ENCODE results near the gene WWC2. TPM values are rescaled to one million over a fixed set of nuclear protein-coding genes. Genes with fewer than 3 reads are reported as not detected.
"Not testable (repeated sequence)": the region's sequence is repeated elsewhere in the genome, so short reads cannot be mapped to it uniquely, and the experiment has no call there.

Gene WWC2
- total and polyA plus RNA-seq, 9 donors: 9.4 to 43.0 (median 32.5) TPM

DNA sequence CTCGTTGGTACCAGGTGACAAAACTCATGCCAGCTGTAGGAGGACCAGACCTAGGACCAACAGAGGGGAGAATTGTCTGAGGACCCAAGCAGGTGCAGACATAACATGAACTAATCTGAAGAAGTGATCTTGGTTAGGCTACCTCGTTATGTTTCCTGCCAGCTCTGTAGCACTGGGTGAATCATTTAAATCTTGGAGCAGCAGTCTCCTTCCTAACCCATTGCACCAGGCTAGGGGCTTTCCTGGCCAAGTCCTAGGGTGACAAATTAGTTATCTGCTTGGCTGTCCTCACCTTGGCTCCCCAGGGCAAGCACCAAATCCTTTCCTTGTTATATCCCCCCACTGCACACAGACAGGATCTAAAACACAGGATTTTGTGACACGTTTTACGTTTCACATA is 87.8 kb downstream of the WWC2 start:
- no peaks in the 10 kb centered on the region for H3K9me3 ChIP-seq
- no peak for DNase-seq
- TF ChIP-seq EP300 (IDR thresholded peaks at IDR 0.05): no peak
- no peak for TF ChIP-seq POLR2A (IDR thresholded peaks at IDR 0.05)
- TF ChIP-seq, protein P1, sequence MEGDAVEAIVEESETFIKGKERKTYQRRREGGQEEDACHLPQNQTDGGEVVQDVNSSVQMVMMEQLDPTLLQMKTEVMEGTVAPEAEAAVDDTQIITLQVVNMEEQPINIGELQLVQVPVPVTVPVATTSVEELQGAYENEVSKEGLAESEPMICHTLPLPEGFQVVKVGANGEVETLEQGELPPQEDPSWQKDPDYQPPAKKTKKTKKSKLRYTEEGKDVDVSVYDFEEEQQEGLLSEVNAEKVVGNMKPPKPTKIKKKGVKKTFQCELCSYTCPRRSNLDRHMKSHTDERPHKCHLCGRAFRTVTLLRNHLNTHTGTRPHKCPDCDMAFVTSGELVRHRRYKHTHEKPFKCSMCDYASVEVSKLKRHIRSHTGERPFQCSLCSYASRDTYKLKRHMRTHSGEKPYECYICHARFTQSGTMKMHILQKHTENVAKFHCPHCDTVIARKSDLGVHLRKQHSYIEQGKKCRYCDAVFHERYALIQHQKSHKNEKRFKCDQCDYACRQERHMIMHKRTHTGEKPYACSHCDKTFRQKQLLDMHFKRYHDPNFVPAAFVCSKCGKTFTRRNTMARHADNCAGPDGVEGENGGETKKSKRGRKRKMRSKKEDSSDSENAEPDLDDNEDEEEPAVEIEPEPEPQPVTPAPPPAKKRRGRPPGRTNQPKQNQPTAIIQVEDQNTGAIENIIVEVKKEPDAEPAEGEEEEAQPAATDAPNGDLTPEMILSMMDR (IDR thresholded peaks at IDR 0.05): no peak
- H3K27ac ChIP-seq: no peak overlapping the region
- H3K4me3 ChIP-seq: no peak overlapping the region
- no peaks in the 10 kb centered on the region for H3K36me3 ChIP-seq
- intact Hi-C loops (cut with DNase I): no loop called here
- 89 to 92% (median 91%) methylated on average over 4 of the region's 4 CpGs for WGBS, 3 donors
- peaks cover 3% of the 10 kb centered on the region for H3K4me1 ChIP-seq (ENCODE audit: insufficient read depth)
- H3K27me3 ChIP-seq: no peaks in the 10 kb centered on the region

DNA sequence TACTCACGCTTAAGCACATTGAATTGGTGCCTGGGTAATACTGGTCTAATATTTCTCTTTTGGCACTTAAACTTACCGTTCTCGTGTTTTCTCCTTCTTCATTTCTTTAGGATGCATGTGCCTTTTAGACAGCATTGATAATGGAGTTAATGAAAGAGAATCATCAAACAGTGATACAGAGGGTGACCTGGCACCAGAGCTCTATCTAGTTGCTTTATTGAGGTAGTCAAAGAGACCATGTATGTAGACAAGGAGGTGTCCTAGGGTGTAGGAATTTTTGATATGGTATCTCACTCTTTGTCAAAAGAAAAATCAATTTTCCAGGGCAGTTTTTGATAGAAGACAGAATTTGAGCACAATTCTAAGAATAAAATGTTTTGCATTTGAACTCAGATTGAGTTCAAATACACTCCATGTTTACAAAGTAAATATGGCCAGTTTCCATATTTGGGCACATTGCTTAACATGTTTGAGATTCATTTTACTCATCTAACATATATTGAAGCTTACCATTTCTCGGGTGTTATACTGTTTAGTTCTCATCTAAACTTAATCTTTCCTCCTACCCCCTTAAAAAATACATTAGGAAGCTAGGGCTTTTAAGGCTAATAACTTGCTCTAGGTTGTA is 92.0 kb downstream of the WWC2 start:
- Histone ChIP-seq H3K9me3 (no peaks in the 10 kb centered on the region), H3K4me3 (no peak overlapping the region), H3K27ac (no peak overlapping the region), H3K4me1 (ENCODE audit: insufficient read depth) (peaks cover 2% of the 10 kb centered on the region), H3K36me3 (no peaks in the 10 kb centered on the region), H3K27me3 (no peaks in the 10 kb centered on the region)
- DNase-seq: no peak
- WGBS, 3 donors: 68 to 82% (median 68%) methylated on average over 4 of the region's 4 CpGs
- intact Hi-C loops (cut with DNase I): no loop called here
- TF ChIP-seq EP300 (IDR thresholded peaks at IDR 0.05) (no peak), POLR2A (IDR thresholded peaks at IDR 0.05) (no peak)
- TF ChIP-seq, protein P1 (IDR thresholded peaks at IDR 0.05): no peak

DNA sequence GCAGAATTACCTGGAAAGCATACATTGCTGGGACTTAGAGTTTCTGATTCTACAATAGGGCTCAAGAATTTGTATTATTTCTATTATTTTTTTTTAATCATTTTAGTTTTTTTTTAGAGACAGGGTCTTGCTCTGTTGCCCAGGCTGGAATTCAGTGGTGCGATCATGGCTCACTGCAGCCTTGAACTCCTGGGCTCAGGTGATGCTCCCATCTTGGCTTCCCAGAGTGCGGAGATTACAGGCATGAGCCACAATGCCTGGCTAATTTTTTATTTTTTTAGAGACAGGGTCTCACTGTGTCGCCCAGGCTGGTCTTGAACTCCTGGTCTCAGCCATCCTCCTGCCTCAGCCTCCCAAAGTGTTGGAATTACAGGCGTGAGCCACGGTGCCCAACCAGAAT is 92.6 kb downstream of the WWC2 start:
- no peaks in the 10 kb centered on the region for H3K9me3 ChIP-seq
- TF ChIP-seq POLR2A (IDR thresholded peaks at IDR 0.05) (no peak), EP300 (IDR thresholded peaks at IDR 0.05) (no peak)
- TF ChIP-seq, protein P1 (IDR thresholded peaks at IDR 0.05): no peak
- no peak overlapping the region for H3K4me3 ChIP-seq
- DNase-seq: no peak
- H3K4me1 ChIP-seq (ENCODE audit: insufficient read depth): peaks cover 2% of the 10 kb centered on the region
- intact Hi-C loops (cut with DNase I): no loop called here
- H3K27me3 ChIP-seq: no peaks in the 10 kb centered on the region
- H3K27ac ChIP-seq: no peak overlapping the region
- 95 to 97% (median 96%) methylated on average over 5 of the region's 5 CpGs for WGBS, 3 donors
- H3K36me3 ChIP-seq: no peaks in the 10 kb centered on the region

DNA sequence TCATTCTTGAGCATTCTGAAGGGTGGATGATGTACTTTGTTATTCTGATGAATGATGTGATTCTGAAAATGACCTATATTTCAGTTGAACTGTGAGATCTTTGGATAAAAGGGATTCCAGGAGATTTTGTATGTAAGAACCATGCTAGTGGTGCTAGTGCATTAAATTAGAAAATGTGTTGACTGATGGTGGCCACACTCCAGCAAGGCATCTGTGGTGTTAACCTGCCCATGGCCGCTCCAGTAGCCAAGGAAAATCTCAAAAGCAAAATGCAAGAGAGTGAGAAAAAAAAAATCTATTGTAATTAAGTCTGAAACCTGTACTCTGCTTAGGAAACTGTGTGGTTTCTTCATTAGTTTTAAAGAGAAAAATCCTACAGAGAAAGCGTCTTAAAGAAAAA is 93.5 kb downstream of the WWC2 start:
- intact Hi-C loops (cut with DNase I): no loop called here
- no peaks in the 10 kb centered on the region for H3K27me3 ChIP-seq
- H3K4me3 ChIP-seq: no peak overlapping the region
- no peak overlapping the region for H3K27ac ChIP-seq
- H3K36me3 ChIP-seq: no peaks in the 10 kb centered on the region
- peaks cover 2% of the 10 kb centered on the region for H3K4me1 ChIP-seq (ENCODE audit: insufficient read depth)
- WGBS, 3 donors: 95 to 98% (median 96%) methylated on average over 2 of the region's 2 CpGs
- TF ChIP-seq EP300 (IDR thresholded peaks at IDR 0.05): no peak
- TF ChIP-seq POLR2A (IDR thresholded peaks at IDR 0.05): no peak
- TF ChIP-seq, protein P1 (IDR thresholded peaks at IDR 0.05): no peak
- H3K9me3 ChIP-seq: no peaks in the 10 kb centered on the region
- DNase-seq: no peak

DNA sequence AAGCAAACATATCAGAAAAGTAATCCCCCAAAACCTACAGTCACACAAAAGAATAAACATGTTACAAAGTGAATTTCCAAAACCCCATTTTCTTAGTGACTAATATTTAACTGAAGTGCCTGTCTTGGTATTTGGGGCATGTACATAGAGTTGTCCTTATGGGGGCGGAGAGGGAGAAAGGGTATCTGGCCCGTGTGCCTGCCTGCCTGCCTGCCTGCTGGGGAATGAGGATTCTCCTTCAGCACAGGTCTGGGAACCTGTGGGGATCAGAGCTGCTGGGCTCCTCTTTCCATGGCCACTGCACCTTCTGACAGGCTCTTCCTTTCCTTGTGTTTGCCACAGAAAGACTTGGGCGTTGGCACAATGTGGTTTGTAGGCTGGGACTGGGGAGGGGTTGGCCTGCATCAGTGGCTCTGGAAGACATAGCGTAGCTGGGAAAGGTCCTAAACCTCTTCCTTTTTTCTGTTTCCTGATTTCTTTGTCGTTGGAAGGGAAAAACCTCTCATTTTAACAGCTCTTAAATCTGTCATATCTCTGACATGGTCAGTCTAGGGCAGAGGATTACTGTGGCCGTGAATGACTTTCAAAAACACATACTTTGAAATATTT is 94.8 kb downstream of the WWC2 start:
- DNase-seq; intact Hi-C loops (cut with DNase I); H3K4me1 ChIP-seq (ENCODE audit: insufficient read depth); H3K27me3 ChIP-seq; H3K36me3 ChIP-seq; H3K9me3 ChIP-seq; H3K27ac ChIP-seq; H3K4me3 ChIP-seq: not testable (repeated sequence)
- WGBS, 3 donors: 82 to 87% (median 86%) methylated on average over 6 of the region's 6 CpGs
